ENCODE results near the gene IFNA21. TPM values are rescaled to one million over a fixed set of nuclear protein-coding genes. Genes with fewer than 3 reads are reported as not detected.
"Not testable (repeated sequence)": the region's sequence is repeated elsewhere in the genome, so short reads cannot be mapped to it uniquely, and the experiment has no call there.

Gene IFNA21
- not detected in 2 replicates for total RNA-seq (2014; rRNA removed; shearing (Covaris generic))

GRCh38 chr9:21166560-21166959 is at the start of gene IFNA21:
IFNA21 (minus strand) TSS chr9:21166660; CDS start chr9:21166612, 48 bp downstream.
- H3K36me3 ChIP-seq (replicated peaks; ENCODE audit: control insufficient read depth, insufficient read depth, low read length); DNase-seq; H3K27me3 ChIP-seq (ENCODE audit: control insufficient read depth, insufficient read depth, low read length); H3K4me3 ChIP-seq (ENCODE audit: insufficient read depth, low read depth, low read length): not testable (repeated sequence)

DNA sequence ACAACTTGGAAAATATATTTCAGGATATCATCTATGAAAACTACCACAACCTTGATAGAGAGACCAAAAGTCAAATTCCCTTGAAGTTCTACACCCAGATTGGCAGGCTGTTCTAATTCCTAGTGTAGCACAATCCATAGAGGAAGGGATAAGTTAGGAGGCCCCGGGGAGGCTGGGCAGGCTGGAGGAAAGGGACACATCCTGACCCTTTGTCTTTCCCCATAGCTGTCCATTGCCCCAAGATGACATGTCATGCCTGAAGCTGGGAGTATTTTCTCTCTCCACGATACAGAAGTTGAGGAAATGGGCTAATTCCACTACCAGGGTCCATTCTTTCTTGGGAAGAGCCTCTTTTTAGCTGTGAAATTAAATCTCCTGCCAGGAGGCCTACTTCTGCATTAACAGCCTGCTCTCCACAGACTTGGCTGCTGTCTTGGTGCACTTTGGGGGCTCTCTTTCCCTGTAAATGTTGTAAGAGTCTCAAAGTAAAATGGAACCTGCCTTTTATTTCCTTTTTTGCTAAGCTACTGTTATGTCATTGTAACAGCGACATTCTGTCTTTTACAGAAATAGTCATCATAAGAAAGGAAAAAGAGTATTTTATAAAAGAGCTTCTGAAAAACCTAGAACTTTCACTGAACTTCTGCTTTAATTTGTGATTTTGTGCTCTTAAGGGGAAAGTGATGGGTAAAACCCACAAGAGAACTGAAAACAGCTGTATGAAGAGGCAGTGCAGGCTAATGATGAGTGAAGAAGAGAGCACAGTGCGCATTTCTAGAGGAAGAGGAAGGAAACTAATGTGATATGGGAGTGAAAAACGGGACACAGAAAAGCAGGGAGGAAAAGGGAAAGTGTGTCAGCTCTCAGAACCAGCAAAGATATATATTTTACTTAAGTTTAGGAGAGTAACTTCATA is 47.2 kb upstream of the IFNA21 start:
- H3K4me3 ChIP-seq (ENCODE audit: insufficient read depth, low read depth, low read length); H3K36me3 ChIP-seq (replicated peaks; ENCODE audit: control insufficient read depth, insufficient read depth, low read length); H3K27me3 ChIP-seq (ENCODE audit: control insufficient read depth, insufficient read depth, low read length): not testable (repeated sequence)
- peak; percentile 1 for DNase-seq

- not testable (repeated sequence) for H3K27me3 ChIP-seq (ENCODE audit: control insufficient read depth, insufficient read depth, low read length); H3K4me3 ChIP-seq (ENCODE audit: insufficient read depth, low read depth, low read length); H3K36me3 ChIP-seq (replicated peaks; ENCODE audit: control insufficient read depth, insufficient read depth, low read length); DNase-seq
Observed at GRCh38 chr9:21212160-21212559, 45.7 kb upstream of the IFNA21 start.

DNA sequence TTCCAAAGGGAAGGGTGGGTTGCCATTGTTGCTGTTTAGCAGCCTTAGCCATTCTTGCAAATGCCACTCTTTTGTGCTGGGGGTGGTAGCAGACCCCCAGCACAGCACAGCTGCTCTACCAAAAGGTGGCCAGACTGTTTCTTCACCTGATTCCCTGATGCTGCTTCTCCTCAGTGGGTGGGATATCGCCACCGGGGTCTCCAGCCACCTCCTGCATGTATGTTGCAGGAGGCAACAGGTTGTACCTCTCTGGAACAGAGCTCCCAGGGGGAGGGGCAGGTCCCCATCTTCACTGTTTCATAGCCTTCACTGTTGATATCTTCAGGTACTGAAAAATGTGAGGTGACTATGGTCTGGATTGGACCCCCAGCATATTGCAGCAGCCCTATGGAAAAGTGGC is 44.3 kb upstream of the IFNA21 start:
- not testable (repeated sequence) for H3K27me3 ChIP-seq (ENCODE audit: control insufficient read depth, insufficient read depth, low read length); H3K36me3 ChIP-seq (replicated peaks; ENCODE audit: control insufficient read depth, insufficient read depth, low read length); H3K4me3 ChIP-seq (ENCODE audit: insufficient read depth, low read depth, low read length); DNase-seq

DNA sequence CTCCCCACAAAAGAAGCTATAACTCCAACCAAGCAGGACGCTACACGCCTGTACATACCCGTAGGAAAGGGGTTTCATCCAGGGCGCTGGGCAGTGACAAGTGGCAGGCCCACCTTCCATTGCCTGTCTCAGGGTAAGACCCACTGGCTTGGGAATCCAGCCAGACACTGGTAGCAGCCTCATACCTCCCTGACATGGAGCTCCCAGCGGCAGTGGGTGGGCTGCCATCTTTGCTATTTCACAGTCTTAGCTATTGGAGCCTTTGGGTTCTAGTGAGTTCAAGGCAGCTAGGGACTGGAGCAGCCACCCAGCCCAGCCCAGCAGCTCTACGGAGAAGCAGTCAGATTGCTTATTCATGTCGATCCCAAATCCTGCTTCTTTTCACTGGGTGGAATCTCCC is 43.9 kb upstream of the IFNA21 start:
- Histone ChIP-seq H3K36me3 (replicated peaks; ENCODE audit: control insufficient read depth, insufficient read depth, low read length) (no peaks in the 10 kb centered on the region), H3K4me3 (ENCODE audit: insufficient read depth, low read depth, low read length) (no peak overlapping the region), H3K27me3 (ENCODE audit: control insufficient read depth, insufficient read depth, low read length) (no peaks in the 10 kb centered on the region)
- no peak for DNase-seq

DNA sequence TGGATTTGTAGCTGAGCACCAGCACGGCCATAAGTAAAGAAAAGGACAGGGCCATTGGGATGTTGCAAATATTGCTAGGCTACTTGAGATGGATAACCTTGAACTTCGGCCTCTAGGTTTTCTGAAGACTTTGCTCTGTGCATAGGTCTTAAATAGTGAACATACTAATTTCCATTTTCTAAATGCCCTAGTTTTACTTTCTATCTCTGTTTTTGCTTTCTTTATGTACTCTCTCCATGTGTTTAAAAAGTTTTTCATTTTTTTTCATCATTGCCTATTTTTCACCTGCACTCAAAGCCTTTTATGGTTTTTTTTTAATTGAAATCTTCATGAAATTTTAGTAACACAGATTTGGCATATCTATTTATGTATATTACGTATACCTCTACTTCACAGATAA is 40.6 kb upstream of the IFNA21 start, which contains the start of gene IFNA10:
Gene IFNA10, minus strand, starts transcription at position 101 of the 400 bp plus-strand sequence. Its CDS starts 46 bp downstream, at position 55.
- not testable (repeated sequence) for H3K4me3 ChIP-seq (ENCODE audit: insufficient read depth, low read depth, low read length); H3K27me3 ChIP-seq (ENCODE audit: control insufficient read depth, insufficient read depth, low read length); H3K36me3 ChIP-seq (replicated peaks; ENCODE audit: control insufficient read depth, insufficient read depth, low read length); DNase-seq

GRCh38 chr9:21205204-21205603 is 38.7 kb upstream of the IFNA21 start:
- no peak for DNase-seq
- Histone ChIP-seq H3K27me3 (ENCODE audit: control insufficient read depth, insufficient read depth, low read length) (no peaks in the 10 kb centered on the region), H3K36me3 (replicated peaks; ENCODE audit: control insufficient read depth, insufficient read depth, low read length) (no peaks in the 10 kb centered on the region), H3K4me3 (ENCODE audit: insufficient read depth, low read depth, low read length) (no peak overlapping the region)

GRCh38 chr9:21202105-21202504 is 35.6 kb upstream of the IFNA21 start, which contains the start of gene IFNA7:
IFNA7 (minus strand) TSS chr9:21202205; CDS start chr9:21202165, 40 bp downstream.
- H3K4me3 ChIP-seq (ENCODE audit: insufficient read depth, low read depth, low read length); H3K27me3 ChIP-seq (ENCODE audit: control insufficient read depth, insufficient read depth, low read length); DNase-seq; H3K36me3 ChIP-seq (replicated peaks; ENCODE audit: control insufficient read depth, insufficient read depth, low read length): not testable (repeated sequence)

- H3K36me3 ChIP-seq (replicated peaks; ENCODE audit: control insufficient read depth, insufficient read depth, low read length); DNase-seq; H3K4me3 ChIP-seq (ENCODE audit: insufficient read depth, low read depth, low read length); H3K27me3 ChIP-seq (ENCODE audit: control insufficient read depth, insufficient read depth, low read length): not testable (repeated sequence)
Observed at GRCh38 chr9:21194867-21195776, 28.7 kb upstream of the IFNA21 start.

GRCh38 chr9:21187487-21187886 is 21.0 kb upstream of the IFNA21 start, which contains the start of gene IFNA4:
IFNA4 (minus strand) TSS chr9:21187587; CDS start chr9:21187531, 56 bp downstream.
- not testable (repeated sequence) for H3K27me3 ChIP-seq (ENCODE audit: control insufficient read depth, insufficient read depth, low read length); DNase-seq; H3K36me3 ChIP-seq (replicated peaks; ENCODE audit: control insufficient read depth, insufficient read depth, low read length); H3K4me3 ChIP-seq (ENCODE audit: insufficient read depth, low read depth, low read length)

GRCh38 chr9:21182810-21183736 is 16.6 kb upstream of the IFNA21 start:
- not testable (repeated sequence) for H3K36me3 ChIP-seq (replicated peaks; ENCODE audit: control insufficient read depth, insufficient read depth, low read length); H3K27me3 ChIP-seq (ENCODE audit: control insufficient read depth, insufficient read depth, low read length); H3K4me3 ChIP-seq (ENCODE audit: insufficient read depth, low read depth, low read length)
- DNase-seq: peak; percentile 2

- no peak for DNase-seq
- no peaks in the 10 kb centered on the region for H3K36me3 ChIP-seq (replicated peaks; ENCODE audit: control insufficient read depth, insufficient read depth, low read length)
- no peak overlapping the region for H3K4me3 ChIP-seq (ENCODE audit: insufficient read depth, low read depth, low read length)
- H3K27me3 ChIP-seq (ENCODE audit: control insufficient read depth, insufficient read depth, low read length): no peaks in the 10 kb centered on the region
Observed at GRCh38 chr9:21174671-21175070, 8.2 kb upstream of the IFNA21 start.

DNA sequence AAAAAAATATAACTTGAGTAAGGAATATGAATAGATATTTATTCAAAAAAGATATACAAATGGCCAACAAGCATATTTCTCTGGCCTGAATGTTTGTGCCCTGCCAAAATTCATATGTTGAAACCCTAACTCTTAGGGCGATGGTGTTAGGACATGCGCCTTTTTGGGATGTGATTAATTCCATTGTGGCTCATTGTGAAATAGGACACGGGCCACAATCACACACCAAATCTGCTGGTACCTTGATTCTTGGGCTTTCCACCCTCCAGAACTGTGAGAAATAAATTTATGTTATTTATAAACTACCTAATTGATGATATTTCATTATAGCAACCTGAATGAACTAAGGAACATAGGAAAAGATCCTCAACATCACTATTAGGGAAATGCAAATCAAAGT is 5.7 kb upstream of the IFNA21 start:
- Histone ChIP-seq H3K4me3 (ENCODE audit: insufficient read depth, low read depth, low read length) (no peak overlapping the region), H3K27me3 (ENCODE audit: control insufficient read depth, insufficient read depth, low read length) (no peaks in the 10 kb centered on the region), H3K36me3 (replicated peaks; ENCODE audit: control insufficient read depth, insufficient read depth, low read length) (no peaks in the 10 kb centered on the region)
- no peak for DNase-seq

GRCh38 chr9:21171351-21171750 is 4.9 kb upstream of the IFNA21 start:
- Histone ChIP-seq H3K27me3 (ENCODE audit: control insufficient read depth, insufficient read depth, low read length) (no peaks in the 10 kb centered on the region), H3K4me3 (ENCODE audit: insufficient read depth, low read depth, low read length) (no peak overlapping the region), H3K36me3 (replicated peaks; ENCODE audit: control insufficient read depth, insufficient read depth, low read length) (no peaks in the 10 kb centered on the region)
- DNase-seq: no peak
